Neural cell (in vitro differentiated cells): ENCODE measurements around the gene ZNF839.

ENCODE experiments used
- EP300 ChIP-seq: fragments of 450-650 bp; conservative IDR thresholded peaks from 2 replicates; pipeline ENCODE4 v1.6.1; 2014; ENCODE audit warnings: antibody characterized with exemption, mild to moderate bottlenecking, moderate library complexity; ENCODE audit not compliant: poor library complexity, severe bottlenecking
- EZH2 ChIP-seq: fragments of 200-600, 300-800 bp; shearing (Covaris generic), sonication (generic); IDR thresholded peaks from 2 replicates; pipeline ENCODE4 v1.6.1; 2014; ENCODE audit warnings: antibody characterized with exemption, low read length, borderline replicate concordance, mild to moderate bottlenecking; ENCODE audit not compliant: insufficient read depth, poor library complexity, severe bottlenecking
- POLR2AphosphoS5 ChIP-seq: IDR thresholded peaks from 2 replicates; pipeline ENCODE4 v1.6.1; 2012
- RAD21 ChIP-seq: fragments of 450-650 bp; conservative IDR thresholded peaks from 2 replicates; pipeline ENCODE4 v1.6.1; 2014; ENCODE audit warnings: antibody characterized with exemption, mild to moderate bottlenecking, moderate library complexity
- SMC3 ChIP-seq: fragments of 450-650 bp; conservative IDR thresholded peaks from 2 replicates; pipeline ENCODE4 v1.6.1; 2014; ENCODE audit warnings: antibody characterized with exemption, mild to moderate bottlenecking, moderate library complexity; ENCODE audit not compliant: poor library complexity
- TAF1 ChIP-seq: IDR thresholded peaks from 2 replicates; pipeline ENCODE4 v1.6.1; 2012; ENCODE audit warnings: low read depth
- TF ChIP-seq, protein P1 (sequence below): fragments of 450-650 bp; IDR thresholded peaks from 2 replicates; pipeline ENCODE4 v1.5.1; 2014; ENCODE audit warnings: antibody characterized with exemption, mild to moderate bottlenecking, moderate library complexity; ENCODE audit not compliant: poor library complexity, severe bottlenecking
- TF ChIP-seq, protein P2 (sequence below): IDR thresholded peaks from 2 replicates; pipeline ENCODE4 v1.6.1; 2012; ENCODE audit warnings: borderline replicate concordance

DNA sequence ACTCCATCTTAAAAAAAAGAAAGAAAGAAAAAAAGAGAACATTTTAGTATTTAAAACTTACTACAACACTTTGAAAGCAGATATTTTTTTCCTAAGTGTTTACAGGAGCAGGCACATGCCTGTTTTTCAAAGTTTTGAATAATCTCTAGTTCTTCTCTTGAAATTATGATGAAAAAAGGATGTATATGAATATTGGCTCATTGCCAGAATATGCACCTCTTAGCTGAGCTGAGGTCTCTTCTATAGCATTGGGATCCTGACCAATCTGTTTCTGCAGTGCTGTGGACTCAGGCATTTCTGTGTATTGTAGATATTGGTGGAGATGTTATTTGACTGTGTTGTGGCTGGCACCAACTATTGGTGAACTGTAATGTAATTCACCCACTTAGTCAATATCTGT is 58.1 kb downstream of the ZNF839 start:
- TF ChIP-seq EZH2 (no peak), EP300 (no peak), TAF1 (no peak), SMC3 (no peak), RAD21 (no peak), POLR2AphosphoS5 (no peak)
- TF ChIP-seq, protein P1, sequence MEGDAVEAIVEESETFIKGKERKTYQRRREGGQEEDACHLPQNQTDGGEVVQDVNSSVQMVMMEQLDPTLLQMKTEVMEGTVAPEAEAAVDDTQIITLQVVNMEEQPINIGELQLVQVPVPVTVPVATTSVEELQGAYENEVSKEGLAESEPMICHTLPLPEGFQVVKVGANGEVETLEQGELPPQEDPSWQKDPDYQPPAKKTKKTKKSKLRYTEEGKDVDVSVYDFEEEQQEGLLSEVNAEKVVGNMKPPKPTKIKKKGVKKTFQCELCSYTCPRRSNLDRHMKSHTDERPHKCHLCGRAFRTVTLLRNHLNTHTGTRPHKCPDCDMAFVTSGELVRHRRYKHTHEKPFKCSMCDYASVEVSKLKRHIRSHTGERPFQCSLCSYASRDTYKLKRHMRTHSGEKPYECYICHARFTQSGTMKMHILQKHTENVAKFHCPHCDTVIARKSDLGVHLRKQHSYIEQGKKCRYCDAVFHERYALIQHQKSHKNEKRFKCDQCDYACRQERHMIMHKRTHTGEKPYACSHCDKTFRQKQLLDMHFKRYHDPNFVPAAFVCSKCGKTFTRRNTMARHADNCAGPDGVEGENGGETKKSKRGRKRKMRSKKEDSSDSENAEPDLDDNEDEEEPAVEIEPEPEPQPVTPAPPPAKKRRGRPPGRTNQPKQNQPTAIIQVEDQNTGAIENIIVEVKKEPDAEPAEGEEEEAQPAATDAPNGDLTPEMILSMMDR: no peak
- TF ChIP-seq, protein P2, sequence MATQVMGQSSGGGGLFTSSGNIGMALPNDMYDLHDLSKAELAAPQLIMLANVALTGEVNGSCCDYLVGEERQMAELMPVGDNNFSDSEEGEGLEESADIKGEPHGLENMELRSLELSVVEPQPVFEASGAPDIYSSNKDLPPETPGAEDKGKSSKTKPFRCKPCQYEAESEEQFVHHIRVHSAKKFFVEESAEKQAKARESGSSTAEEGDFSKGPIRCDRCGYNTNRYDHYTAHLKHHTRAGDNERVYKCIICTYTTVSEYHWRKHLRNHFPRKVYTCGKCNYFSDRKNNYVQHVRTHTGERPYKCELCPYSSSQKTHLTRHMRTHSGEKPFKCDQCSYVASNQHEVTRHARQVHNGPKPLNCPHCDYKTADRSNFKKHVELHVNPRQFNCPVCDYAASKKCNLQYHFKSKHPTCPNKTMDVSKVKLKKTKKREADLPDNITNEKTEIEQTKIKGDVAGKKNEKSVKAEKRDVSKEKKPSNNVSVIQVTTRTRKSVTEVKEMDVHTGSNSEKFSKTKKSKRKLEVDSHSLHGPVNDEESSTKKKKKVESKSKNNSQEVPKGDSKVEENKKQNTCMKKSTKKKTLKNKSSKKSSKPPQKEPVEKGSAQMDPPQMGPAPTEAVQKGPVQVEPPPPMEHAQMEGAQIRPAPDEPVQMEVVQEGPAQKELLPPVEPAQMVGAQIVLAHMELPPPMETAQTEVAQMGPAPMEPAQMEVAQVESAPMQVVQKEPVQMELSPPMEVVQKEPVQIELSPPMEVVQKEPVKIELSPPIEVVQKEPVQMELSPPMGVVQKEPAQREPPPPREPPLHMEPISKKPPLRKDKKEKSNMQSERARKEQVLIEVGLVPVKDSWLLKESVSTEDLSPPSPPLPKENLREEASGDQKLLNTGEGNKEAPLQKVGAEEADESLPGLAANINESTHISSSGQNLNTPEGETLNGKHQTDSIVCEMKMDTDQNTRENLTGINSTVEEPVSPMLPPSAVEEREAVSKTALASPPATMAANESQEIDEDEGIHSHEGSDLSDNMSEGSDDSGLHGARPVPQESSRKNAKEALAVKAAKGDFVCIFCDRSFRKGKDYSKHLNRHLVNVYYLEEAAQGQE: no peak
